Measurements from ENCODE around the gene CIRBP.

Gene CIRBP

DNA sequence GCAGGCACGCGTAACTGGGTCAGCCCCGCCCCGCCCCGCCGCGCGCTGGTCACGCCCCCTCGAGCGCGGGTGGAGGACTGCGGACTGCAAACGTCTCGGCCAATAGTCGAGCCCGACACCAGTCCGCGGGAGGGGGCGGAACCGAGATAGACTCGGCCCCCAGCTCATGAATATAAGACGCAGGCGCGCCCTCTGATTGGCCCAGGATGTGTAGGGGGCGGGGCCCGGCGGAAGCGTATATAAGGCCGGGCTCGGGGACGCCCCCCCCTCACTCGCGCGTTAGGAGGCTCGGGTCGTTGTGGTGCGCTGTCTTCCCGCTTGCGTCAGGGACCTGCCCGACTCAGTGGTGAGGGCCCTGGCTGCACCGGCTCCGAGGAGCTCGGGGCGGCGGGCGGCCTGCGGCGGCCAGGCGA is at the start of gene CIRBP:
Gene CIRBP, plus strand, starts transcription at position 268 of the 413 bp plus-strand sequence. CDS start 1,602 bp downstream, outside the sequence.
- DNase-seq, result peak; percentile 99

- DNase-seq, result no peak
Measured at GRCh38 chr19:1219786-1220476, 49.2 kb upstream of the CIRBP start.

DNA sequence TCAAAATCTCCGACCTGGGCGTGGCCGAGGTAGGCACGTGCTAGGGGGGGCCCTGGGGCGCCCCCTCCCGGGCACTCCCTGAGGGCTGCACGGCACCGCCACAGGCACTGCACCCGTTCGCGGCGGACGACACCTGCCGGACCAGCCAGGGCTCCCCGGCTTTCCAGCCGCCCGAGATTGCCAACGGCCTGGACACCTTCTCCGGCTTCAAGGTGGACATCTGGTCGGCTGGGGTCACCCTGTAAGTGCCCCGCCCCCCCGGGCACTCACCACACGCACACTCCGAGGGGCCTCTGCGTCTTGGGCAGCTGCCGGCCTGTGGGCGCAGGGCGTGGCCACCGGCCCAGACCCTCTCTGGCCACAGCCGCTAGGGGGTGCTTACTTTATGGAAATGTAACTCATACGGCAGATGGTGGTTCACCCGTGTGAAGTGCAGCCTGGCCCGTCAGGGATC is 48.6 kb upstream of the CIRBP start:
- DNase-seq, result no peak

- peak; percentile 77 for DNase-seq
Measured at GRCh38 chr19:1220976-1221903, 47.9 kb upstream of the CIRBP start.

GRCh38 chr19:1221904-1222255 is 47.3 kb upstream of the CIRBP start:
- no peak for DNase-seq

GRCh38 chr19:1222394-1222793 is 46.7 kb upstream of the CIRBP start:
- no peak for DNase-seq

GRCh38 chr19:1223018-1223855 is 45.9 kb upstream of the CIRBP start:
- no peak for DNase-seq

GRCh38 chr19:1224047-1224825 is 44.9 kb upstream of the CIRBP start:
- DNase-seq, result no peak

- no peak for DNase-seq
Measured at GRCh38 chr19:1224847-1225246, 44.3 kb upstream of the CIRBP start.

DNA sequence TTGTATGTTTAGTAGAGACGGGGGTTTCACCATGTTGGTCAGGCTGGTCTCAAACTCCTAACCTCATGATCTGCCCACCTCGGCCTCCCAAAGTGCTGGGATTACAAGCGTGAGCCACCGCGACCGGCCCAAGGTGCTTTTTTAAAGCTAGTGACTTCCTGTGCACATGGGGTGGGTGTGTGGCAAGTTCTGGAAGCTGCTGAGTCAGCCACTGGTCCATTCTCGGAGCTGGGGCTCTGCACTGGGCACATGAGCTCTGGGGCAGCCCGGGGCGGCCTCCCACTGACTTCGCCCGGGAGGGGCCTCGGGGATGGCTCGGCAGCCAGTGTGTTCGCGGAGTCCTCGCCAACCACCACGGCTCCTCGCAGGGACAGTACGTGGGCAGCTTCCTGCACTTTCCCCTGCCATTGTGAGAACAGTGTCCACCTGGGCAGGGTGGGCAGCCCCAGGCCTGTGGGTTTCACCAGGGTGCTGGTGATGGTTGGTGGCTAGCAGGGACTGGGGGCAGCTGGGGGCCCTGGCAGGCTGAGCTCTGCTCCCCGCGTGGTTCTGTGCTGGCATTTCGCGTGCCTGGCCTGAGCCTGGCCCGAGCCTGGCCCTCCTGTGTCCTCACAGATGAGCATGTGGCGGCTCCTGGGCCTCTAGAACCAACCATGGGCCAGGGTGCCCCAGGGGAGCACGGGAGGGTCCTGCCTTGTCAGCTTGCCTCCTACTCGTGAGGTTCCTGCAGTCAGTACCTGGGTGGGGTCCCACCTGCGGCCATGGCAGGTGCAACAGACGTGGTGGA is 43.5 kb upstream of the CIRBP start:
- DNase-seq, result no peak

DNA sequence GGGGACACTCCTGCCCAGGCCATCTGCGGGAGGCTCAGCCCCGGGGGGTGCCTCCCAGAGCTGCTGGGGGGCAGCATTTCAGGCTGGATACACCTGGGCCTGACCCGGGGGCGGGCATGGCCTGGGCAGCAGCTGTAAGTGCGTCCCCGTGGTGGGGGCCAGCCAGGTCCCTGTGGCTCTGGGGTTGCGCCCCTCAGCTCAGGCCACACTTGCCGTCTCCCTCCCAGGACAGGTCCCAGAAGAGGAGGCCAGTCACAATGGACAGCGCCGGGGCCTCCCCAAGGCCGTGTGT is 43.0 kb upstream of the CIRBP start:
- DNase-seq, result no peak

DNA sequence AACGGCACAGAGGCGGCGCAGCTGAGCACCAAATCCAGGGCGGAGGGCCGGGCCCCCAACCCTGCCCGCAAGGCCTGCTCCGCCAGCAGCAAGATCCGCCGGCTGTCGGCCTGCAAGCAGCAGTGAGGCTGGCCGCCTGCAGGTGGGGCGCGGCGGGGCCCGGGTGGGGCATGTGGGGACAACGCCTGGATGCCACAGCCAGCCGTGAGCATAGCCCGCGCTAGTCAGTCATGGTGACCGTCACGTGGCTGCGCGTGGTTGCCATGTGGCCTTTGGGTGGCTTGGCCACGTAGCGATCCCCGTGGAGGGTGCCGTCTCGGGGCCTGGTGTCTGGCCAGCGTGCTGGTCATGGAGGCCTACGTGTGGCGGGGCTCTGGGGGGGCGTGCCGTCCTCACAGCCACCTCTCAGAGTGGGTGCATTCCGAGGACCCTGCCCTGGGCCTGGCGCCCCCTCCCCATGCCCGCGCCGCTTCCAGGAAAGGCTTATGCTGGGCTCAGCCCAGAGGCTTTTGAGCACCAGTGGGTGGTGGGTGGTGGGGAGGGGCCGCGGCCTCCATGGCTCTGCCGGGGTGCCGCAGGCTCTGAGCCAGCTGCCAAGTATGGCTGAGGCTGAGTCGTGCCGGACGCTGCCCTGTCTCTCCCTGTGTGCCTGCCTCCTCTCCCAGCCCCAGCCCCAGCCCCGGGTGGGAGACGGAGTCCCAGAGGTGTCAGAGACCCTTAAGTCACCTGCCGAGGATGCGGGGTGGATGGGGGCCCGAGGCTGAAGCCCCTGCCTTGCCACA is 42.4 kb upstream of the CIRBP start:
- no peak for DNase-seq

GRCh38 chr19:1227304-1228054 is 41.7 kb upstream of the CIRBP start:
- no peak for DNase-seq

- DNase-seq, result no peak
Measured at GRCh38 chr19:1228161-1228957, 40.8 kb upstream of the CIRBP start.

DNA sequence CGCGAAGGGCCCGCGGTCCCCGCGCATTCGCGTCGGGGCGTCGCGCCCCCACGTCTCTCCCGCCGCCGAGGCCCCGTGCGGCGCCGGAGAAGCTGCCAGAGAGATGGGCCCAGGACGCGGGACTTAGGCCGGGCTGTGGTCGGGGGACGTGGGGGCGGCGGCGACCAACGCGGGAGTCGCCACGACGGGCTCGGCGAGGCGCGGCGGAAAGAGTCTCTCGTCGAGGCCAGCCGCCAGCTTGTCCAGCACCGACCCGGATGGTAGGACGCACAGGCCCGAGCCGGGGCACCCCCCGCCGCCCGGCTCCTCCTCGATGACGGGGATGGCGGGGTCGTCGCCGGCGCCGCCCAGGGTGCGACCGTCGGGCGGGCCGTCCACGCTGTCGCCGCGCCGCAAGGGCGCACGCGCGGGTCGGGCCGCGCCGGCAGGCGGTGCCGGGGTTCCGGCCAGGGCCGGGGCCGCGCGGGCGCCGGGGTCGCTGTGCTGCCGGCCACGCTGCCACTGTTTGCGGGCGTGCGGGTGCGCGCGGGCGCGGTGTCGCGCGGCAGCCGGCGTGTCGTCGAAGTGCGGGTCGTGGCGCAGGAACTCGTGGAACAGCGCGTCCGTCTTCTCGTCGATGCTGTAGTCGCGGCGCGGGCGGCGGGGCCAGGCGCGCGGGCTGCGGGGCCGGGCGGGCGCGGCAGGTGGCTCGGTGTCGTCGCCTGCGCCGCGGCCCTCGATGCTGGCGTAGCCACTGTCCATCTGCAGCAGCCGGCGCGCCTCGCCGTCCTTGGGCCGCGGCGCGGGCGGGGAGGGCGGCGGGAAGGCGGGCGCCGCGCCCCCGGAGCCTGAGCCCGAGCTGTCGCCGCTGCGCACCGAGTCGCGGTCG is 39.8 kb upstream of the CIRBP start:
- DNase-seq, result no peak

DNA sequence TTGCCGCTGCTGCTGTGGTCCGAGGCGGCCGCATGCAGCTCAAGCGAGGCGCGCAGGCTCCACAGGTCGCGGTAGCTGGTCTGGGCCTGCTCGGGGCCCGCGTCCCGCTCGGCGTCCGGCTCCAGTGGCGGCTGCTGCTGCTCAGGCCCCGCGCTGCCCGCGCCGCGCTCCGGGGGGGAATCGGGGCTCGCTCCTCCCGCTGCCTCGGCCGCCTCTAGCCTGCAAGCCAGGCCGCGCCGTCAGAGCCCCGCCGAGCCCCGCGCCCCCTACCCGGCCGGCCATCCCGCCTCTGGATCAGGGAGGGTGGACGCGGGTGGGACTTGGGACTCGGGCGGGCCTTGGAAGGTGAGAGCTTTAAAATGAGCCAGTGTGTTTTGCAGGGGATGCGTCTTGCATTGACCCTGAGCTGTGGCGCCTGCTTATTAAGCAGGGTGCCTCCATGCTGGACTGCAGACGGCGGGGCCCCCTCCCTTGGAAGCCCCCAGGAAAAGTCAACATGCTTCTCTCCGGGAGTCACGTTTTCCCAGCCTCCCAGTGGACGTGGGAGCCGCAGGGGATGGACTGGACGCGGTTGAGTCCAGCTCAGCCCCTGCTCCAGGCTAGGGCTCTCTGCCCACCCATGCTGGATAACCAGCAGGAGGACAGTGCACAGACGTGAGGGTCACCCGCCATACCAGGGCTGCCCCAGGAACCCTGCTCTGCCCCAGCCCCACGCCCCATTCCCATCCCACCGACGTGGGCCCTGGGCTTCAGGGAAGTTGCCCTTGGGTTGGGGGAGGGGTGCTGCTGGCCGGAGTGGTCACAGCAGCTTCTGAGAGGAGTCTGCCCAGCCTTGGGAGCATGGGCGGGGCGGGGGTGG is 39.0 kb upstream of the CIRBP start:
- no peak for DNase-seq

All from right forelimb (tissue), 1 donor.